GM12872 (cell line): ENCODE measurements around the gene SORL1.

Experiments used
- CTCF ChIP-seq: IDR thresholded peaks from 3 replicates; pipeline ENCODE4 v1.5.1; 2011; ENCODE audit warnings: low read depth, mild to moderate bottlenecking, low read length, moderate library complexity; ENCODE audit not compliant: insufficient read depth

SORL1 gene

GRCh38 chr11:121474680-121475079, 22.6 kb downstream of the SORL1 start:
- TF ChIP-seq CTCF = no peak

DNA sequence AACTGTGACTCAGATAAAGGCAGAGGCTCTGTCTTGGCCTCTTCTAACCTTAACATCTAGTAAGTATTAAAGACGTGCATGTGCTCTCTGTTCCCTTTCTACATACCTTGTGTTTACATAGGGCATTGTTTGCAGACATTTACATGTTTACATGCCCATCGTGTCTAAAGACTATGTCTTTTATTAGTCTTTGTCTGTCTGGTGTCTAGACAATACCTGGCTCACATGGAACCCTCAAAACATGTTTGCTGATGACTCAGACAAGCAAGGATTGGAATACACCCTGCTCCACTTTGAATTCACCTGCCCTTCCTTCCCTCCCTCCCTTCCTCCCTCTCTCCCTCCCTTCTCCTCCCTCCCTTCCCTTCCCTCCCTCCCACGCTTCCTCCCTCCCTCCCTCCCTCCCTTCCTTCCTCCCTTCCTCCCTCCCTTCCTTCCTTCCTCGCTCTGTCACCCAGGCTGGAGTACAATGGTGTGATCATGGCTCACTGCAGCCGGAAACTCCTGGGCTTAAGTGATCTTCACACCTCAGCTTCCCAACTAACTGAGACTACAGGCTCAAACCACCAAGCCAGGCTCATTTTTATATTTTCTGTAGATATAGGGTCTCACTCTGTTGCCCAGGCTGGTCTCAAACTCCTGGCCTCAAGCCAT, 24.4 kb downstream of the SORL1 start:
- no peak for TF ChIP-seq CTCF

- TF ChIP-seq CTCF = no peak
Measured at GRCh38 chr11:121478226-121478894, 26.2 kb downstream of the SORL1 start.

- TF ChIP-seq CTCF = no peak
Measured at GRCh38 chr11:121478895-121479697, 27.0 kb downstream of the SORL1 start.

GRCh38 chr11:121479698-121480238, 27.7 kb downstream of the SORL1 start:
- no peak for TF ChIP-seq CTCF

DNA sequence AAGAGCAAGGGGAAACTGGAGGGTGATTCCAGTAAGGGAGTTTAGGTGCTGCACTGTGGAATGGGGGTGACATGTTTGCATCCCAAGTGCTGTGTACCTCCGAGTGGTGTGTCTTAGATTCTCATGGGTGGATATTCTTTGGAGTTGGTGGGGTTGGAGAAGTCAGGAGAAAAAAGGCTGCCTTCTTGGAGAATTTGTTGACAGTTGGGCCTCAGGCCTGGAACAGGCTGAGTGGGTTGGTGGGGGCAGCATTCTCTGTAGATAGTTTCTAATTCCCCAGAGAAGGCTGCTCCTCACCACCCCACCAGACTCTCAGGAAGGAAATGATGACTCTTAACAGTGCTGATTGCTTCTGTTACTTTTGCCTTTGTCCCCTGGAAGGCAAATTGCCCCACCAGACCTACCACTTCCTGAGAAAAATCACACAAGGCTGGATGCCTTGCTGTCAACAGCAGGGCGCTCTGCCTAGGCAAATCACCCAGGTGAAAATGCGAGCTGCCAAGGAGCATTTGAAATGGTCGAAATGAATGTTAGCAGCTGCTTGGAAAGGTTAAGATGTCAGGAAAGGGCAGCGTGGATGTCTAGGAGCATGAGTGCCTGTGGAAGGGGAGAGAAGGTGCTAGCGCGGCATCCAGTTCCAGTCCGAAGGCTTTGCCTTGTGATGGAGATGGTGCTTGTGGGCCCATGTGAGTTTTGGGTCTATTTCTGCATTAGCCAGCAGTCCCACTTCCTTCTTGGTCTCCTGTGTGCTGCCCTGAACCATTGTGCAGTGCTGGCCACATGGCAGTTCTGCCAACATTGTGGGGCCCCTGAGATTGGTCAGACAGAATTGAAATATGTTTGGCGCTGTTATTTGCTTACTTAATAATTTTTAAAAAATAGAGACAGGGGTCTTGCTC, 30.4 kb downstream of the SORL1 start:
- TF ChIP-seq CTCF = no peak
